ENCODE data around the gene OR5A1.
"Not testable (repeated sequence)": the region's sequence is repeated elsewhere in the genome, so short reads cannot be mapped to it uniquely, and the experiment has no call there.

The OR5A1 gene

GRCh38 chr11:59436169-59436568, at the start of gene OR5A1:
Gene OR5A1 (plus strand): TSS chr11:59436469. CDS start chr11:59443169, 6,700 bp downstream.
- no peak for DNase-seq

DNA sequence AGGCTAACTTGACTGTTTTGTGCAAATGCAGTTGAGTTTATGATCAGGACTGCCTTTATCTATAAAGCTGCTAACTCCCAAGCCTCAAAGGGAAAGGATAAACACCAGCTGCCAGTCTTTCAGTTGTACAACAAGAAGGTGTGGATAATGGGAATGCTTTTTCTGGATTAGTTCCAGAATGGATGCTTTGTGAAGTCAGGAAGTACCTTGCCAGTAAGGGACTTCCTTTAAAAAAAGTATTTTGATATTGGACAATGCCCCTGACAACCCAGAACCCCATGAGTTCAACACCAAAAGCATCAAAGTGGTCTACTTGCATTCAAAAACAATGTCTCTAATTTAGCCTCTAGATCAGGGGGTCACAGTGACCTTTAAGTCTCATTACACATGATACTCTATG, 42.1 kb upstream of the OR5A1 start:
- DNase-seq: no peak

DNA sequence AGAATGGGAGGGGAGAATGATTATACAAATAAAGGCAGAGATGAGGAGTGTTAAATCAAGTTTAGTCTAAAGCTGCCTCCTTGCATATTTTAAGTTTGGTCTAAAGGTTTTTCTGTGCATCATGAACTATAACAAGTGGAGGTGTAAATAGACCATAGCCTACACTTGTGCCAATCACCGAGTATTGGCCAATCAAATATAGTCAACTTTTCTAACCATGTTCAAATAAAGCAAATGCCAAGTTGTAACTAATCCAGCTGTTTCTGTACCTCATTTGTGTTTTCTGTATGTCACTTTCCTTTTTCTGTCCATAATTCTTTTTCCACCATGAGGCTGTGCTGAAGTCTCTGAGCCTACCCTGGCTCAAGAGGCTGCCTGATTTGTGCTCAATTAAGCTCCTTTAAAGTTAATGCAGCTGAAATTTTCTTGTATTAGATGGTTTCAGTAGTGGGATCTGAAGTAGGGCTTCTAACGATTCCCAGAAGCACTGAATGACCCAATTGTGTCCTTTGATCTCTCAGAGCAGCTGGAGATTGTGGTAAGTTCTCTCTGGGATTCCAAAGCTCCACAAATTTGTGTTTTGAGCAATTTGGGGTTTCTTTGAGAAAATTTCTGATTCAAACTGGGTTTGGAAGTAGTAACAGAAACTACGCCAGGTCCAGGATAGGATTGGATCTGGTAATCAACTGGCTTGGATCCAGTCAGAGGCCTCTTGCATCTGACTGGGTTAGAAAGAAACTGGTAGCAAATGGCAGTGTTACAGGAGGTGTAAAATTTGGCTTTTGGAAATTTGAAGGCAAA, 35.6 kb upstream of the OR5A1 start:
- no peak for DNase-seq

- no peak for DNase-seq
These were observed 35.1 kb upstream of the OR5A1 start for GRCh38 chr11:59401262-59401552.

- no peak for DNase-seq
These were observed 32.7 kb upstream of the OR5A1 start for GRCh38 chr11:59403546-59403945.

- DNase-seq: no peak
These were observed 22.6 kb upstream of the OR5A1 start for GRCh38 chr11:59413646-59414045.

- DNase-seq: no peak
These were observed 21.2 kb upstream of the OR5A1 start for GRCh38 chr11:59415111-59415510.

- DNase-seq: no peak
These were observed 19.7 kb upstream of the OR5A1 start for GRCh38 chr11:59416613-59417012.

GRCh38 chr11:59417023-59417422, 19.2 kb upstream of the OR5A1 start:
- DNase-seq: no peak

- DNase-seq: no peak
These were observed 18.1 kb upstream of the OR5A1 start for GRCh38 chr11:59418156-59418555.

DNA sequence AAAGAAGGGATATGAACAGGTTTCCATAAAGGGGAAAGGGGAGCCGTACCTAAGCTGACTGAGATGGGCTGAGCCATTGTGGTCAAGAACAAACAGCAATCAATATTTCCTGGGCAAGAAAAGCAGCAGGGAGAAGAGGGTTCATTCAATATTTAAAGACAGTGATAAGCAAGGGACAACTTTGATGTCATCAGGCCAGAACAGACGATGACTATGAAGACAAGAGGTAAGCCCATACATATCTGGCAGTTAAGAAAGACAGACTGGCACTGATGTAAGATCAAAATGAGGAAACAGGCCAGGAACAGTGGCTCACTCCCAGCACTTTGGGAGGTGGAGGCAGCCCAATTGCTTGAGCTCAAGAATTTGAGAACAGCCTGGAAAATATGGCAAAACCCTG, 12.4 kb upstream of the OR5A1 start:
- no peak for DNase-seq

GRCh38 chr11:59425131-59425530, 11.1 kb upstream of the OR5A1 start:
- no peak for DNase-seq

GRCh38 chr11:59426361-59427067, 9.8 kb upstream of the OR5A1 start, which contains the start of gene OR5A2:
Gene OR5A2 (minus strand): TSS chr11:59426413. CDS start chr11:59422953, 3,460 bp downstream.
- DNase-seq: no peak

- DNase-seq: no peak
These were observed 9.2 kb upstream of the OR5A1 start for GRCh38 chr11:59427068-59427382.

DNA sequence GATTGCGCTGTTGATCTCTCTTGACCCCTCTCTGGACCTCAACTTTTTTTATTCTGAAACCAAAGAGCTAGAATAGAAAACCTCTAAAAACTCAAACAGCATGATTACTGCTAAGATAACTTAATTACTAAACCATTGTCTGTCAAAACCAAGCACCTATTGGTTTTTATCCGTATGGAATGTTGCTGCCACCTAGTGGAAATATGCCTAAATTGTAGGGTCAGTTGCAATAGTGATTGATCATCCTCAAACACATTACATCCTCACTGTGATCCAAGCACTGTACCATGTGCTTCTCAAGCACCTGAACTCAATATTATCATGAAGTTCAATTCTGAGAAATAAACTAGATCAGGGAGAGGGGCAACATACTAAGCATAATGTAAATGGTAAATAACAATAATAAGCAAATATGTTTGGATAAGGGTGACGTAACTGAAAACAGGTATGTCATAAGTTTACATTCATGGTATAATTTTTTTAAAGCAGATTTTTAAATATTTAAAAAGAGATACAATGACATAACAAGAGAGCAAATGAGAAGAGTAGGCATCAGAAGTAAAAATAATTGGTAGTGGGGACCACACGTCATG, 6.2 kb upstream of the OR5A1 start:
- DNase-seq: no peak

DNA sequence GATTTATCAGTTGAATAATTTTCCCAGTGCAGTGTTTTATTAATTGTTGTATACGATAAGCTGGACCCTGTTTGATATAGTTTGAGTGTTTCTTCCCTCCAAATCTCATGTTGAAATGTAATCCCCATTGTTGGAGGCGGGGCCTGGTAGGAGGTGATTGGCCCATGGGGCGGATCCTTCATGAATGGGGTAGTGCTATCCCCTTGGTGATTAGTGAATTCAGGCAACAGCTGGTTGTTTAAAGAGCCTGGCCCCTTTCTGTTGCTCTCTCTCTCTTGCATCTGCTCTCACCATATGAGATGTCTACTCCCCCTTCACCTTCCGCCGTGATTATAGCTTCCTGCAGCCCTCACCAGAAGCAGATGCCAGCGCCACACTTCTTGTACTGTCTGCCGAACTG, 1.5 kb downstream of the OR5A1 start:
- no peak for DNase-seq

GRCh38 chr11:59445624-59446023, 9.4 kb downstream of the OR5A1 start:
- DNase-seq: not testable (repeated sequence)

GRCh38 chr11:59448484-59448883, 12.2 kb downstream of the OR5A1 start:
- no peak for DNase-seq

DNA sequence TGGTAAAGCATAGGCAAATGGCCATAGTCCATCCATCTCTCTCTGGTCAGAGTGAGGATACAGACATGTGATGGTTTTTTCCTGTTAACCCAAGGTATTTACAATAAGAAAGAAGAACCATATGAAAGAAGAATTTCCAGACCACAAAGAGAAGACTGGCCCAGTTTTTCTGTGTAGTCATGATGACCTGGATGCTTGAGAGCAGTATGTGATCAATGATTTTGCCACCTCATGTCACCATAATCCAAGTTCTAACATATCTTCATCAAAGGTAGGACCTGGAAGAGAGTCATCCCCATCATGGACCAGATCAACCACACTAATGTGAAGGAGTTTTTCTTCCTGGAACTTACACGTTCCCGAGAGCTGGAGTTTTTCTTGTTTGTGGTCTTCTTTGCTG, 20.4 kb downstream of the OR5A1 start, which contains the start of gene OR4D6:
OR4D6 (plus strand) TSS at position 301 of the 400 bp plus-strand sequence; CDS start at position 301, 0 bp downstream.
- no peak for DNase-seq

- DNase-seq: no peak
These were observed 23.6 kb downstream of the OR5A1 start for GRCh38 chr11:59459916-59460315.

DNA sequence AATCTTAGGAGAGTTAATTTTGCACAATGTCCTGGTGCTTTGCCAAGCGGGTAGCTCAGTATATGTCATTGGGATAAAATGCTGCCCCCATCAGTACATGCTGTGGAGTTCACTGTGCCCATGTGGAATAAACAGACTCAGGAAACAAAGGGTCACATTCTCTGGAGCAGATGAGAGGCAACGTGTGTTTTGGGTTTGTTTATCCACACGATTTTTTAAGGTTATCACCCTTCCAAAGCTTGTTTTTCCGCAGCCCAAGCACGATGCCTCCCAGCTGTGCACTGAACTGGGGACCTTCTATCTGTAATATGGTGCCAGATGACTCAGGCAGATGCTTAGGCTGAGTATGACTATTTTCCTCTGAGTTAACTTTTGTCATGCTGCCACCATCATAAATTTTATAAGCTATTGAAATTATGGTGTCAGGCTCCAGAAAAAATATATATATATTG, 26.9 kb downstream of the OR5A1 start:
- DNase-seq: no peak

DNA sequence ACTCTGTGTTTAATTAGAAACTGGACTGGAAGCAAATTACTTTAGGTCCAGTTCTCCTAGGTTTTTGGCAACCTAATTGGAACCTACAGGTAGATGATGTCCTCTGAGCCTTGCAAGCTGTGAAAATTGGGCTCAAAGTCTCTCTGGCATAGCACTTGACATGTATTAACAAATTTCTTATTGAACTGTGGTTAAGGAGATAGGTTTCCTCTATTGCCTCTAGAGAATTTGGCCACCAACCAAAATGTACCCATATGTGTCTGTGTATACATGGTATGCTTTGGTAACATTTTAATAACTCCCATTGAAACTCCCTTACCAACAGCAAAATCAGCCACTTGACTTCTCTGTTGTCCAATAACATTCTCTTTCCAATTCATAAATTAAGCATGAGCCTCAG, 36.7 kb downstream of the OR5A1 start, which contains the start of gene OR4D10:
OR4D10 (plus strand) TSS at position 301 of the 400 bp plus-strand sequence. CDS start 4,115 bp downstream, outside the sequence.
- DNase-seq: no peak

DNA sequence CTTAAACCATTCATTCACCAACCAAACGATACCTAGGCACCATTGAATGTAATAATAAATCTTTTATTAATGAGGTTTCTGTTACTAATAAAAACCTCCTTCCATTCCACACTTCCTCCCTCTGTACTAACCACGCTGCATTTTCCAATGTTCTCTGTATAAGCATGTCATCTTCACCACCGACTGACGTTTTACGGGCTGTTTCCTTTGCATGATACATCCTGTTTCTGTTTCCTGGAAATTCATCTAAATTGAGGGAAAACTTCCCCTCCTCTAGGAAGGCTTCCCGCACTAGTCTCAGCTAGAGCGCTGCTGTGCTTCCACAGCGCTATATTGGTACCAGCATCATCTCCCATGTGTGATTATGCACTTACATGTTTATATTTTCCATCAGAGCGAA, 38.9 kb downstream of the OR5A1 start:
- no peak for DNase-seq

DNA sequence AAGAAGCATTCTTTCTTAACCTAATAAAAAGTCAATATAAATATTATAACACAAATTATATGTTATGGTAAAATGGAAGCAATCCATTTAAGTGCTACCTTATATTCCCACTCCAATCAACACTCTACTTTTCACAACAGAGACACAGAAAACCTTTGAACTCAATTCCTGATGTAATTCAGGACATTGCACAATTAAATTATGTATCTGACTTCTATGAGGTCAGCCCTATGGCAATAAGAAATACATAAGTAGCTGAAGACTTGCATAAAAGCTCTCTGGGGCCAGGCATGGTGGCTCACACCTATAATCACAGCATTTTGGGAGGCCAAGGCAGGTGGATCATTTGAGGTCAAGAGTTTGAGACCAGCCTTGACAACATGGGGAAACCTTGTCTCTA, 43.6 kb downstream of the OR5A1 start:
- DNase-seq: no peak

All from NCI-H187 treated with DMSO at 0.1 percent for 48 hours (cell line).